Skin epidermis (tissue), 12 donors: ENCODE results near the gene APH1B.
"Not testable (repeated sequence)": the region's sequence is repeated elsewhere in the genome, so short reads cannot be mapped to it uniquely, and the experiment has no call there.

ENCODE experiments used
- H3K27ac ChIP-seq, 21 experiments: fragments of 200-600 bp; sonication (generic) in 11 of 21; one replicate each; pipeline ENCODE4 v1.5.0; 2020; ENCODE audit warnings: mild to moderate bottlenecking in 3 of 21, inconsistent platforms in 2 of 21, moderate library complexity in 2 of 21
- H3K4me3 ChIP-seq, 7 experiments: fragments of 200-600 bp; sonication (generic) in 2 of 7; one replicate each; pipeline ENCODE4 v1.5.0; 2020; ENCODE audit warnings: inconsistent platforms in 2 of 7, mild to moderate bottlenecking in 2 of 7, moderate library complexity in 1 of 7

APH1B gene

GRCh38 chr15:63277038-63277892 lies at the start of gene APH1B:
TSS of gene APH1B (plus strand) at chr15:63277605. CDS start at chr15:63277624, 19 bp downstream.
- Histone ChIP-seq H3K4me3 (peak within 1 kb of the TSS; percentile 68 to 91 (median 82)), H3K27ac (peak within 1 kb of the TSS; percentile 57 to 93 (median 87))

GRCh38 chr15:63227689-63228088 lies 49.7 kb upstream of the APH1B start:
- Histone ChIP-seq H3K27ac (peak overlapping the region in 1 of 21 experiments; percentile 10), H3K4me3 (no peak overlapping the region)

- peak overlapping the region in 1 of 21 experiments; percentile 68 for H3K27ac ChIP-seq
- H3K4me3 ChIP-seq, result no peak overlapping the region
Measured at GRCh38 chr15:63231206-63231605, 46.2 kb upstream of the APH1B start.

- H3K27ac ChIP-seq, result peak overlapping the region in 2 of 21 experiments; percentile 36 to 68
- H3K4me3 ChIP-seq, result no peak overlapping the region
Measured at GRCh38 chr15:63231706-63232105, 45.7 kb upstream of the APH1B start.

GRCh38 chr15:63232405-63232804 lies 45.0 kb upstream of the APH1B start:
- Histone ChIP-seq H3K4me3 (no peak overlapping the region), H3K27ac (peak overlapping the region in 2 of 21 experiments; percentile 36 to 68)

- peak overlapping the region in 5 of 21 experiments; percentile 13 to 68 (median 34) for H3K27ac ChIP-seq
- H3K4me3 ChIP-seq, result no peak overlapping the region
Measured at GRCh38 chr15:63232943-63233342, 44.5 kb upstream of the APH1B start.

GRCh38 chr15:63233667-63234423 lies 43.6 kb upstream of the APH1B start:
- no peak overlapping the region for H3K4me3 ChIP-seq
- peak overlapping the region in 17 of 21 experiments; percentile 0 to 76 (median 62) for H3K27ac ChIP-seq

GRCh38 chr15:63234451-63234870 lies 42.9 kb upstream of the APH1B start:
- Histone ChIP-seq H3K4me3 (no peak overlapping the region), H3K27ac (peak overlapping the region in 15 of 21 experiments; percentile 14 to 76 (median 65))

- Histone ChIP-seq H3K4me3 (no peak overlapping the region), H3K27ac (peak overlapping the region in 1 of 21 experiments; percentile 34)
Measured at GRCh38 chr15:63236272-63236671, 41.1 kb upstream of the APH1B start.

GRCh38 chr15:63237086-63237485 lies 40.3 kb upstream of the APH1B start:
- H3K4me3 ChIP-seq, H3K27ac ChIP-seq: not testable (repeated sequence)

- Histone ChIP-seq H3K27ac (peak overlapping the region in 1 of 21 experiments; percentile 22), H3K4me3 (no peak overlapping the region)
Measured at GRCh38 chr15:63238171-63238570, 39.2 kb upstream of the APH1B start.

GRCh38 chr15:63238796-63239195 lies 38.6 kb upstream of the APH1B start:
- H3K27ac ChIP-seq, result peak overlapping the region in 4 of 21 experiments; percentile 5 to 59 (median 23)
- no peak overlapping the region for H3K4me3 ChIP-seq

GRCh38 chr15:63240109-63240508 lies 37.3 kb upstream of the APH1B start:
- no peak overlapping the region for H3K4me3 ChIP-seq
- no peak overlapping the region for H3K27ac ChIP-seq

- Histone ChIP-seq H3K27ac (no peak overlapping the region), H3K4me3 (no peak overlapping the region)
Measured at GRCh38 chr15:63241316-63241715, 36.1 kb upstream of the APH1B start.

- no peak overlapping the region for H3K4me3 ChIP-seq
Measured at GRCh38 chr15:63243101-63243500, 34.3 kb upstream of the APH1B start.

GRCh38 chr15:63243776-63244175 lies 33.6 kb upstream of the APH1B start:
- H3K27ac ChIP-seq, result peak overlapping the region in 10 of 21 experiments; percentile 20 to 72 (median 36)

More at GRCh38 chr15:63243101-63243500, 34.3 kb upstream of the APH1B start:
- H3K27ac ChIP-seq, result peak overlapping the region in 4 of 21 experiments; percentile 1 to 72 (median 60)

GRCh38 chr15:63244399-63244798 lies 33.0 kb upstream of the APH1B start:
- Histone ChIP-seq H3K4me3 (no peak overlapping the region), H3K27ac (peak overlapping the region in 16 of 21 experiments; percentile 20 to 72 (median 50))

More at GRCh38 chr15:63243776-63244175, 33.6 kb upstream of the APH1B start:
- H3K4me3 ChIP-seq, result no peak overlapping the region

- H3K4me3 ChIP-seq, result no peak overlapping the region
- H3K27ac ChIP-seq, result peak overlapping the region in 14 of 21 experiments; percentile 32 to 72 (median 52)
Measured at GRCh38 chr15:63244976-63245645, 32.3 kb upstream of the APH1B start.

GRCh38 chr15:63246691-63247469 lies 30.5 kb upstream of the APH1B start:
- Histone ChIP-seq H3K27ac (peak overlapping the region in 10 of 21 experiments; percentile 2 to 68 (median 18)), H3K4me3 (no peak overlapping the region)
